Mesendoderm (in vitro differentiated cells): Measurements from ENCODE around the gene TMEM235.
"Not testable (repeated sequence)": the region's sequence is repeated elsewhere in the genome, so short reads cannot be mapped to it uniquely, and the experiment has no call there.

Source experiments
- DNase-seq: peaks from one replicate; pipeline ENCODE4 v3.0.0; 2013
- H2AK5ac ChIP-seq: 2 replicates; pipeline ENCODE4 v1.6.1; 2013; ENCODE audit warnings: low read length, inconsistent platforms
- H2BK120ac ChIP-seq: 2 replicates; pipeline ENCODE4 v1.6.1; 2013; ENCODE audit warnings: low read depth, mild to moderate bottlenecking, low read length, moderate library complexity, mixed read lengths
- H2BK15ac ChIP-seq: replicated peaks from 2 replicates; pipeline ENCODE4 v1.6.1; 2013; ENCODE audit warnings: low read depth, mild to moderate bottlenecking, moderate library complexity
- H2BK5ac ChIP-seq: 2 replicates; pipeline ENCODE4 v1.6.1; 2013; ENCODE audit warnings: low read length, inconsistent platforms
- H3K18ac ChIP-seq: 2 replicates; pipeline ENCODE4 v1.6.1; 2013; ENCODE audit warnings: mild to moderate bottlenecking, low read length, mixed read lengths
- H3K23ac ChIP-seq: one replicate; pipeline ENCODE4 v1.6.1; 2013; ENCODE audit warnings: low read length
- H3K27ac ChIP-seq: 2 replicates; pipeline ENCODE4 v1.5.1; 2013; ENCODE audit warnings: low read depth, mild to moderate bottlenecking, inconsistent platforms, low read length, moderate library complexity
- H3K27me3 ChIP-seq: 2 replicates; pipeline ENCODE4 v1.6.1; 2013; ENCODE audit warnings: low read length, control low read depth, mild to moderate bottlenecking, inconsistent platforms; ENCODE audit not compliant: insufficient read depth, poor library complexity
- H3K36me3 ChIP-seq: 2 replicates; pipeline ENCODE4 v1.6.1; 2013; ENCODE audit warnings: low read length, inconsistent platforms; ENCODE audit not compliant: control insufficient read depth, insufficient read depth
- H3K4ac ChIP-seq: one replicate; pipeline ENCODE4 v1.6.1; 2013; ENCODE audit warnings: low read depth, mild to moderate bottlenecking, low read length, moderate library complexity
- H3K4me1 ChIP-seq: 2 replicates; pipeline ENCODE4 v1.6.1; 2013; ENCODE audit warnings: low read depth, low read length, inconsistent platforms; ENCODE audit not compliant: control insufficient read depth
- H3K4me2 ChIP-seq: 2 replicates; pipeline ENCODE4 v1.6.1; 2013; ENCODE audit warnings: low read length
- H3K4me3 ChIP-seq: 2 replicates; pipeline ENCODE4 v1.5.1; 2013; ENCODE audit warnings: mild to moderate bottlenecking, low read length
- H3K56ac ChIP-seq: one replicate; pipeline ENCODE4 v1.6.1; 2013; ENCODE audit warnings: low read length
- H3K79me1 ChIP-seq: 2 replicates; pipeline ENCODE4 v1.6.1; 2013; ENCODE audit warnings: low read length, inconsistent platforms
- H3K79me2 ChIP-seq: 2 replicates; pipeline ENCODE4 v1.6.1; 2013; ENCODE audit warnings: mild to moderate bottlenecking, low read length; ENCODE audit not compliant: control insufficient read depth, insufficient read depth
- H3K9ac ChIP-seq: 2 replicates; pipeline ENCODE4 v1.6.1; 2013; ENCODE audit warnings: low read length, inconsistent platforms
- H4K5ac ChIP-seq: one replicate; pipeline ENCODE4 v1.6.1; 2013; ENCODE audit warnings: low read length
- H4K8ac ChIP-seq: one replicate; pipeline ENCODE4 v1.6.1; 2013; ENCODE audit warnings: low read depth, mild to moderate bottlenecking, control low read depth, low read length, moderate library complexity
- WGBS: extraction: QIAGEN DNeasy Blood & Tissue Kit; methylation state at CpG from one replicate; pipeline ENCODE4 v1.1.7; 2013; ENCODE audit warnings: low lambda C conversion rate, missing lambda C conversion rate; ENCODE audit not compliant: insufficient coverage; ENCODE audit errors: extremely low coverage; 5-methylcytosine and 5-hydroxymethylcytosine counted together

The TMEM235 gene

DNA sequence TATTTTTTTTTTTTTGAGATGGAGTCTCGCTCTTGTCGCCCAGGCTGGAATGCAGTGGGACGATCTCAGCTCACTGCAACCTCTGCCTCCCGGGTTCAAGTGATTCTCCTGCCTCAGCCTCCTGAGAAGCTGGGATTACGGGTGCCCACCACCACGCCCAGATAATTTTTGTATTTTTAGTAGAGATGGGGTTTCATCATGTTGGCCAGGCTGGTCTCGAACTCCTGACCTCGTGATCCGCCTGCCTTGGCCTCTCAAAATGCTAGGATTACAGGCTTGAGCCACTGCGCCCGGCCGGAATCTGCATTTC, 22.2 kb downstream of the TMEM235 start:
- H3K36me3 ChIP-seq, H4K5ac ChIP-seq, H2BK120ac ChIP-seq, H3K23ac ChIP-seq, H2BK15ac ChIP-seq, H2BK5ac ChIP-seq, H3K4ac ChIP-seq, H3K27me3 ChIP-seq, H3K18ac ChIP-seq, H3K27ac ChIP-seq, H3K79me1 ChIP-seq, H2AK5ac ChIP-seq, H3K4me2 ChIP-seq, H3K79me2 ChIP-seq, DNase-seq, H4K8ac ChIP-seq, H3K4me3 ChIP-seq: not testable (repeated sequence)
- Histone ChIP-seq H3K56ac (peak overlapping the region; percentile 98), H3K9ac (peak overlapping the region; percentile 95), H3K4me1 (peaks cover 14% of the 10 kb centered on the region)
- no CpG with 5 or more reads among the region's 12 CpGs for WGBS

DNA sequence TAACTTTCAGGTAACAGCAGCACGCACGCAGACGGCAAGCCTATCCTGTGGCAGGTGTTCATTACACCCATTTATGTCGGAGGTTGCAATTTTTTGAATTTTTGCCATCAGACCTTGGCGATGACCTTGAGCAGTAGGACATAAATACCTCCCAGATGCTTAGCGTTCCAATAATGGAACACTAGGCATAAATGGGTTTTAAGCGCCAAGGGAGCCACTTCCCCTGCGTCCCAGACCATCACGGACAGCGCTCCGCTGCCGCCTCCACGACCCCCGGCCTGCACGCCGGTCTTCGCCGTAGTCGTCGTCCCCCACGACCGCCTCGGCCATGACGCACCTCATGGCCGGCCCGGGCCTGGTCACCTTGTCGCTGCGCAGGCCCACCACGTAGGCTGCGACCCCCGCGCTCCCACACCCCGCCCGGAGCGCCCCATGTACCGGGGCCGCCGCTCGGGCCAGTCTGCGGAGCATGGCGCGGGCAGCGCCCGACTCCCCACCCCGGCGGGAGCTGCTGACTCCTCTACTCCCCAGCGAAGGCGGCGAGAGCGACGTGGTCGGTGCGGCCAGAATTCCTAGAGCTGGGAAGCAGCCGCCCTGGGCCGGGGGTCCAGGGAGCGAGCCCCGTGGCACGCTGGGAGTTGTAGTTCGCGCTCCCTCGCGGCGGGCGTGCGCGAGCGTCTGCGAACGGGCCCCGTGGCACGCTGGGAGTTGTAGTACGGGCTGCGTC, 22.7 kb downstream of the TMEM235 start:
- Histone ChIP-seq H3K56ac (peak overlapping the region; percentile 98), H2BK15ac (no peak overlapping the region), H3K4me1 (peaks cover 14% of the 10 kb centered on the region), H2BK5ac (peak overlapping the region; percentile 79), H3K27ac (peak overlapping the region; percentile 58), H3K4me2 (peak overlapping the region; percentile 72), H4K8ac (no peak overlapping the region), H2AK5ac (no peak overlapping the region), H2BK120ac (no peak overlapping the region), H4K5ac (no peak overlapping the region), H3K79me2 (no peaks in the 10 kb centered on the region), H3K36me3 (no peaks in the 10 kb centered on the region), H3K27me3 (no peaks in the 10 kb centered on the region), H3K4me3 (peak overlapping the region; percentile 61), H3K9ac (peak overlapping the region; percentile 95), H3K79me1 (no peaks in the 10 kb centered on the region), H3K4ac (peak overlapping the region; percentile 77), H3K23ac (peak overlapping the region; percentile 96), H3K18ac (peak overlapping the region; percentile 89)
- DNase-seq: peak; percentile 96
- WGBS: no CpG with 5 or more reads among the region's 73 CpGs

DNA sequence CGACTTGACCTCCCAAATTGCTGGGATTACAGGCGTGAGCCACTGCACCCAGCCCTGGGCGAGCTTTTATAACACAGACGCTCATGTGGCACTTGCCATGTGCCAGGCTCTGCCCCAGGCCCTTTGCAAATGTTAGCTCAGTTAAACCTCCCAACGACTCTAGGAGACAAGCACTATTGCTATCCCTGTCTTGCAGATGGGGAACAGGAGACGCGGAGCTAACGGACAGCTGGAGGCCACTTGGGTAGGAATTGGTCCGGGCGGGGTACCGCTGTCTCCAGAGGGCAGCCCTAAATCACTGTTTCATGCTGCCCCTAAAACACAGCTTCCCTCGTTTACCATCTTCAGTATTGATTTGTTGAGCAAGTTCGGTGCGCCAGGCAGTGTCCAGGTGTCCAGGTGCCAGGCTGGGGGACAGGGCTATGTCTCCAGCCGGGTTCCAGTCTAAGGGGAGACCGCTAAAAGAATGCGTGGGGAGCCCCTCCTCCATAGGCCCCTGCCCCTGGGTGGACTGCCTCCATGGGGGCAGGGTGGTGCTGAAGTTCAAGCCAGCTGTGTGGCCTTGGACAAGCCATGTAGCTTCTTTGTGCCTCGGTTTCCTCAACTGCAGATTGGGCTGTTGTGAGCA, 23.7 kb downstream of the TMEM235 start:
- Histone ChIP-seq H2AK5ac (peak overlapping the region; percentile 98), H3K4me1 (peaks cover 14% of the 10 kb centered on the region), H3K4me2 (no peak overlapping the region), H3K4ac (no peak overlapping the region), H3K27me3 (no peaks in the 10 kb centered on the region), H3K56ac (peak overlapping the region; percentile 80), H4K5ac (no peak overlapping the region), H2BK5ac (peak overlapping the region; percentile 60), H2BK120ac (no peak overlapping the region), H3K23ac (no peak overlapping the region), H3K79me1 (no peaks in the 10 kb centered on the region), H3K27ac (no peak overlapping the region), H3K4me3 (no peak overlapping the region), H3K18ac (peak overlapping the region; percentile 0), H2BK15ac (no peak overlapping the region), H4K8ac (no peak overlapping the region), H3K36me3 (no peaks in the 10 kb centered on the region), H3K9ac (no peak overlapping the region), H3K79me2 (no peaks in the 10 kb centered on the region)
- no peak for DNase-seq
- WGBS: no CpG with 5 or more reads among the region's 18 CpGs

DNA sequence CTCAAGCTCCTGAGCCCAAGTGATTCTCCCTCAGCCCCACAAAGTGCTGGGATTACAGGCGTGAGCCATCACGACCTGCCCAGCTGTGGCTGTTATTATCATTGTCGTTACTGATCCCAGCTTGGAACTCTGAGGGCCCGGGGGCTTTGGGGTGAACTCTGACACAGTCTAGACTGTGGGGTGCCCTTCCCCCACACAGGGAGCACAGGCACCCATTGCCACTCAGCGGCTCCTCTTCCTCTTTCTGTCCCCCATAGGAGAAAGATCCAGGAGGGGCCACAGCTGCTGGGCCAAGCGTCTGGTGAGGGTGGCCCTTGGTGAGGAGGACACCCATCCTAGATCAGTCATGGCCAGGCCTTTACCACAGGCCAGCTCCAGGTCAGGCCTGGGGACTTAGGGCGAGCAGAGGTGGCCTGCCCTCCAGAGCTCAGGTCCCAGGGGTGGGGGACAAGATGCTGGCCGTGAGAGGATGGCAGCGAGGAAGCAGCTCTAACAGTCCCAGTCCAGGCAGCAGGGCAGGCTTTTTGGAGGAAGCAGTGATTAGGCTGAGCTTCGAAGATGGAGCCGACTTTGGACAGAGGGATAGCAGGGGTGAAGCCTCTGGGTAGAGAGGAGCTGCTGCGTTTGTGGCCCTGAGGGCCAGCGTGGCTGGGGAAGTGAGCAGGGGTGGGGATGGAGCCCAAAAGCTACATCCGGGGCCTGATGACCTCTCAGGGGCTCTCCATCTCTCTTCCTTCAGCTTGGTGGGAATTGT, 24.7 kb downstream of the TMEM235 start:
- Histone ChIP-seq H3K4ac (peak overlapping the region; percentile 82), H2BK120ac (peak overlapping the region; percentile 16), H3K36me3 (no peaks in the 10 kb centered on the region), H2AK5ac (peak overlapping the region; percentile 83), H3K4me2 (no peak overlapping the region), H3K4me3 (no peak overlapping the region), H3K4me1 (peaks cover 14% of the 10 kb centered on the region), H4K5ac (no peak overlapping the region), H2BK5ac (peak overlapping the region; percentile 89), H3K79me1 (no peaks in the 10 kb centered on the region), H3K56ac (peak overlapping the region; percentile 80), H3K79me2 (no peaks in the 10 kb centered on the region), H2BK15ac (no peak overlapping the region), H3K23ac (no peak overlapping the region), H4K8ac (no peak overlapping the region), H3K18ac (peak overlapping the region; percentile 35), H3K27me3 (no peaks in the 10 kb centered on the region), H3K27ac (peak overlapping the region; percentile 40), H3K9ac (peak overlapping the region; percentile 39)
- DNase-seq: no peak
- WGBS: no CpG with 5 or more reads among the region's 14 CpGs

DNA sequence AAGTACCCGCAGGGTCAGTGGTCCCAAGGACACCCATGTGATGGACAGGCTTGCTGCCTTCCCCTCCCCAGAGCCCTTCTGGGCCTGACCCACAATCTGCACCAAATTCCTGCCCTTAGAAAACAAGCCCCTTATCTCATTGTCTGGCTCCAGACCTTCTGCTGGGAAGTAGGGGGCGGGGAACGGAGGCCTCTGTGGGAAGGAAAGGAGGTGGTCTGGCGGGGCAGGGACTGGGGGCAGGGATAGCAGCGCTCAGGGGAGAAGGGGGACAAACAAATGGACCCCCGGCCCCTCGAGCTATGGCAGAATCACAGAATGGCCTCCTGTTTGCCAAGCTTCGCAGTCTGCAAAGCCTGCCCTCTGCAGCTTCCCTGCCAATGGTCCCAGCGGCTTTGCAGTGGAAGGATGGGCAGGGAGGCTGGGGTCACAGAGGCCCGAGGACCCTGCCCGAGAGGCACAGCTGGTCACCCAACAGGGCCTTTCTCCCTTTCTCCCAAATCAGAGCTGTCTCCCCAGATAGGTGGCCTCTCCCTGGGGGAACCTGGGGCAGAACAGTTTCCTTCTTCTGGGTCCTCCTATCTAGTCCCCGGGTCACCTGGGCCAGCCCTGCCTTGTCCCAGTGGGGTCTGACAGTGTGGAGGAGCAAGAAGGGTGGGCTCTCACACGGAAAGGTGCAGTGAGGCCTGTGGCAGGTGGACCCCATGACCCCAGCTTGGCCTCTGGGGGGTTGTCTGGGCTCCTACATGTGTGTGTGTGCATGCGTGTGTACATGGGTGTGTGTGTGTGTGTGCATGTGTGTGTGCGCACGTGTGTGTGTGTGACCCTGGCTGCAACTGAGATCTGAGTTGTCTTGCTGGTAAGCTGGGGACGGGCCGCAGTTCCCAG, 25.5 kb downstream of the TMEM235 start:
- peak overlapping the region; percentile 29 for H3K9ac ChIP-seq
- H3K4me3 ChIP-seq: no peak overlapping the region
- H4K8ac ChIP-seq: no peak overlapping the region
- H3K4me1 ChIP-seq: peaks cover 14% of the 10 kb centered on the region
- H2BK5ac ChIP-seq: peak overlapping the region; percentile 85
- peak; percentile 88 for DNase-seq
- H3K4me2 ChIP-seq: no peak overlapping the region
- peak overlapping the region; percentile 16 for H2BK120ac ChIP-seq
- H4K5ac ChIP-seq: no peak overlapping the region
- no CpG with 5 or more reads among the region's 18 CpGs for WGBS
- peak overlapping the region; percentile 15 for H2AK5ac ChIP-seq
- H3K79me2 ChIP-seq: no peaks in the 10 kb centered on the region
- H3K56ac ChIP-seq: peak overlapping the region; percentile 80
- H2BK15ac ChIP-seq: no peak overlapping the region
- H3K18ac ChIP-seq: peak overlapping the region; percentile 51
- no peaks in the 10 kb centered on the region for H3K79me1 ChIP-seq
- H3K27me3 ChIP-seq: no peaks in the 10 kb centered on the region
- H3K36me3 ChIP-seq: no peaks in the 10 kb centered on the region
- peak overlapping the region; percentile 46 for H3K27ac ChIP-seq
- peak overlapping the region; percentile 78 for H3K4ac ChIP-seq
- peak overlapping the region; percentile 38 for H3K23ac ChIP-seq
